HEK293 (cell line): ENCODE measurements around the gene C2orf72.

Source experiments
- CTCF ChIA-PET: fragments of 350-600 bp; formaldehyde crosslinking; extraction: SDS; loops from one replicate; lab custom pipeline; 2021; ENCODE audit warnings: antibody characterized with exemption; lab: Yijun Ruan, JAX
- POLR2A ChIA-PET: fragments of 300-600 bp; formaldehyde crosslinking; extraction: SDS; loops from one replicate; lab custom pipeline; 2020; ENCODE audit warnings: antibody characterized with exemption, inconsistent platforms; lab: Yijun Ruan, JAX
- H3K27ac ChIP-seq: fragments of 200-500 bp; sonication (Bioruptor generic); 2 replicates; pipeline ENCODE4 v1.5.1; 2014; ENCODE audit warnings: low read depth, low read length, control low read depth, inconsistent platforms; ENCODE audit errors: extremely low read depth
- H3K36me3 ChIP-seq, 2 experiments: fragments of 200-500 bp in 1 of 2; sonication (Bioruptor generic) in 1 of 2; 1 replicate in 1 of 2; 2 replicates in 1 of 2; pipeline ENCODE4 v1.5.1; 2014 to 2017; ENCODE audit warnings: inconsistent platforms in 2 of 2, low read length in 2 of 2; ENCODE audit not compliant: control insufficient read depth in 2 of 2, insufficient read depth in 1 of 2
- H3K4me1 ChIP-seq: fragments of 200-500 bp; sonication (Bioruptor generic); 2 replicates; pipeline ENCODE4 v1.5.1; 2014; ENCODE audit warnings: mild to moderate bottlenecking, low read length, inconsistent platforms; ENCODE audit not compliant: control insufficient read depth, insufficient read depth
- H3K4me3 ChIP-seq: 2 replicates; pipeline ENCODE4 v1.5.1; 2011; ENCODE audit warnings: low read depth, mild to moderate bottlenecking, control low read depth, low read length, moderate library complexity
- H3K9me3 ChIP-seq: fragments of 200-500 bp; sonication (Bioruptor generic); 2 replicates; pipeline ENCODE4 v1.5.1; 2014; ENCODE audit warnings: low read depth, low read length, inconsistent platforms; ENCODE audit not compliant: control insufficient read depth, insufficient read depth
- FEZF1 ChIP-seq: fragments of 450-650 bp; formaldehyde crosslinking; IDR thresholded peaks from 2 replicates; pipeline ENCODE4 v1.5.1; 2016; ENCODE audit warnings: missing biosample characterization, missing genetic modification characterization
- GLI2 ChIP-seq: fragments of 450-650 bp; formaldehyde crosslinking; IDR thresholded peaks from 2 replicates; pipeline ENCODE4; 2017; ENCODE audit warnings: missing biosample characterization, missing genetic modification characterization, low read depth, borderline replicate concordance
- GLIS2 ChIP-seq: fragments of 450-650 bp; formaldehyde crosslinking; IDR thresholded peaks from 2 replicates; pipeline ENCODE4 v1.5.1; 2016; ENCODE audit warnings: missing biosample characterization, missing genetic modification characterization
- HOXD13 ChIP-seq: sonication (generic); formaldehyde crosslinking; IDR thresholded peaks from 2 replicates; pipeline ENCODE4 v1.8.0; 2022; ENCODE audit warnings: missing genetic modification reagents, borderline replicate concordance
- KLF16 ChIP-seq: fragments of 450-650 bp; formaldehyde crosslinking; IDR thresholded peaks from 2 replicates; pipeline ENCODE4 v1.5.1; 2017; ENCODE audit warnings: missing biosample characterization, missing genetic modification characterization
- KLF7 ChIP-seq: fragments of 450-650 bp; formaldehyde crosslinking; IDR thresholded peaks from 2 replicates; pipeline ENCODE4 v1.5.1; 2016; ENCODE audit warnings: missing biosample characterization, missing genetic modification characterization, borderline replicate concordance
- MEIS1 ChIP-seq: sonication (generic); formaldehyde crosslinking; IDR thresholded peaks from 2 replicates; pipeline ENCODE4 v1.8.1; 2022; ENCODE audit warnings: missing genetic modification reagents, mild to moderate bottlenecking, borderline replicate concordance
- PATZ1 ChIP-seq: fragments of 450-650 bp; formaldehyde crosslinking; IDR thresholded peaks from 2 replicates; pipeline ENCODE4 v1.5.1; 2016; ENCODE audit warnings: missing biosample characterization, missing genetic modification characterization
- ZBTB10 ChIP-seq: fragments of 450-650 bp; formaldehyde crosslinking; IDR thresholded peaks from 2 replicates; pipeline ENCODE4 v1.5.1; 2016; ENCODE audit warnings: missing biosample characterization, missing genetic modification characterization
- ZNF121 ChIP-seq: fragments of 450-650 bp; formaldehyde crosslinking; IDR thresholded peaks from 2 replicates; pipeline ENCODE4 v1.5.1; 2016; ENCODE audit warnings: missing biosample characterization, missing genetic modification characterization
- ZNF174 ChIP-seq: fragments of 450-650 bp; formaldehyde crosslinking; IDR thresholded peaks from 2 replicates; pipeline ENCODE4 v1.5.0; 2017; ENCODE audit warnings: missing biosample characterization, mild to moderate bottlenecking, missing genetic modification characterization
- ZNF350 ChIP-seq: fragments of 450-650 bp; formaldehyde crosslinking; IDR thresholded peaks from 2 replicates; pipeline ENCODE4 v1.5.0; 2017; ENCODE audit warnings: missing biosample characterization, mild to moderate bottlenecking, missing genetic modification characterization
- ZNF394 ChIP-seq: fragments of 450-650 bp; formaldehyde crosslinking; IDR thresholded peaks from 2 replicates; pipeline ENCODE4 v1.5.1; 2016; ENCODE audit warnings: missing biosample characterization, missing genetic modification characterization, mild to moderate bottlenecking, moderate library complexity, borderline replicate concordance
- ZNF433 ChIP-seq: fragments of 450-650 bp; formaldehyde crosslinking; IDR thresholded peaks from 2 replicates; pipeline ENCODE4 v1.5.1; 2016; ENCODE audit warnings: missing biosample characterization, missing genetic modification characterization, low read depth
- ZNF501 ChIP-seq: fragments of 450-650 bp; formaldehyde crosslinking; IDR thresholded peaks from 2 replicates; pipeline ENCODE4 v1.5.1; 2016; ENCODE audit warnings: missing biosample characterization, missing genetic modification characterization
- ZNF558 ChIP-seq: fragments of 450-650 bp; formaldehyde crosslinking; IDR thresholded peaks from 2 replicates; pipeline ENCODE4 v1.5.1; 2016; ENCODE audit warnings: missing biosample characterization, missing genetic modification characterization
- ZNF580 ChIP-seq: fragments of 450-650 bp; formaldehyde crosslinking; IDR thresholded peaks from 2 replicates; pipeline ENCODE4 v1.5.1; 2016; ENCODE audit warnings: missing biosample characterization, missing genetic modification characterization
- ZNF610 ChIP-seq: fragments of 450-650 bp; formaldehyde crosslinking; IDR thresholded peaks from 2 replicates; pipeline ENCODE4 v1.5.1; 2016; ENCODE audit warnings: missing biosample characterization, missing genetic modification characterization, borderline replicate concordance
- ZNF623 ChIP-seq: fragments of 450-650 bp; formaldehyde crosslinking; IDR thresholded peaks from 2 replicates; pipeline ENCODE4 v1.5.1; 2016; ENCODE audit warnings: missing biosample characterization, missing genetic modification characterization
- ZNF664 ChIP-seq: fragments of 450-650 bp; formaldehyde crosslinking; IDR thresholded peaks from 2 replicates; pipeline ENCODE4 v1.5.1; 2016; ENCODE audit warnings: missing biosample characterization, missing genetic modification characterization
- ZNF677 ChIP-seq: fragments of 450-650 bp; IDR thresholded peaks from 2 replicates; pipeline ENCODE4 v1.5.0; 2018; ENCODE audit warnings: missing biosample characterization, mild to moderate bottlenecking, missing genetic modification characterization, moderate library complexity
- ZNF692 ChIP-seq: fragments of 450-650 bp; formaldehyde crosslinking; IDR thresholded peaks from 2 replicates; pipeline ENCODE4 v1.5.1; 2016; ENCODE audit warnings: missing biosample characterization, missing genetic modification characterization
- ZNF76 ChIP-seq: fragments of 450-650 bp; formaldehyde crosslinking; IDR thresholded peaks from 2 replicates; pipeline ENCODE4; 2016; ENCODE audit warnings: low read depth, missing biosample characterization, missing genetic modification characterization, borderline replicate concordance
- ZNF792 ChIP-seq: fragments of 450-650 bp; formaldehyde crosslinking; IDR thresholded peaks from 2 replicates; pipeline ENCODE4 v1.5.1; 2016; ENCODE audit warnings: missing biosample characterization, missing genetic modification characterization

The C2orf72 gene

GRCh38 chr2:231050018-231050901 is 12.9 kb downstream of the C2orf72 start (continued):
- no peak for TF ChIP-seq FEZF1 (tag by site-specific recombination)
- TF ChIP-seq GLIS2 (tag by site-specific recombination): no peak
- no peak for TF ChIP-seq ZNF623 (tag by site-specific recombination)
- no peak for TF ChIP-seq ZNF76 (tag by site-specific recombination)
- TF ChIP-seq KLF7 (tag by site-specific recombination): no peak
- no peak for TF ChIP-seq MEIS1 (CRISPR knock-in tag)

- CTCF ChIA-PET: interaction anchor here (1.4 kb wide), 1 partner anchor 149 kb away, joined by 3 read pairs; no protein-coding TSS in a partner anchor
- no peak for TF ChIP-seq ZNF174 (tag by site-specific recombination)
- no peak for TF ChIP-seq ZNF677 (tag by site-specific recombination)
- TF ChIP-seq ZNF121 (tag by site-specific recombination): no peak
- TF ChIP-seq ZNF350: no peak
- TF ChIP-seq GLI2 (tag by site-specific recombination): no peak
- no peak for TF ChIP-seq KLF16 (tag by site-specific recombination)
- no peak for TF ChIP-seq ZNF394 (tag by site-specific recombination)
- no peak for TF ChIP-seq ZBTB10 (tag by site-specific recombination)
- no peak for TF ChIP-seq ZNF792 (tag by site-specific recombination)
- no peak for TF ChIP-seq ZNF664
- TF ChIP-seq ZNF558 (tag by site-specific recombination): no peak
- TF ChIP-seq ZNF610 (tag by site-specific recombination): no peak
- TF ChIP-seq PATZ1 (tag by site-specific recombination): no peak
- no peak for TF ChIP-seq ZNF580 (tag by site-specific recombination)
- no peak for TF ChIP-seq ZNF433
- TF ChIP-seq ZNF692 (tag by site-specific recombination): no peak
- TF ChIP-seq HOXD13: no peak
- no peak for TF ChIP-seq ZNF501
- no peak for TF ChIP-seq ZNF623 (tag by site-specific recombination)
- no peak overlapping the region for H3K4me3 ChIP-seq
- H3K9me3 ChIP-seq: no peaks in the 10 kb centered on the region
- H3K4me1 ChIP-seq: no peaks in the 10 kb centered on the region
- POLR2A ChIA-PET: no interaction called here
- H3K27ac ChIP-seq: no peak overlapping the region
- H3K36me3 ChIP-seq: peaks cover 0 to 20% of the 10 kb centered on the region in 2 experiments; a peak in 1 of 3 replicates
Observed at GRCh38 chr2:231051116-231051515, 13.8 kb downstream of the C2orf72 start.
